NCI-H2227 treated with DMSO at 0.1 percent for 48 hours (cell line): ENCODE results near the gene SH3TC1.

Source experiments
- DNase-seq: peaks from one replicate; lab custom pipeline; 2025; lab: John Stamatoyannopoulos, UW

SH3TC1 gene

GRCh38 chr4:8244001-8244757 is 45.1 kb downstream of the SH3TC1 start:
- no peak for DNase-seq

- DNase-seq, result no peak
Observed at GRCh38 chr4:8244931-8245460, 45.9 kb downstream of the SH3TC1 start.

- no peak for DNase-seq
Observed at GRCh38 chr4:8245884-8246833, 47.1 kb downstream of the SH3TC1 start.

- no peak for DNase-seq
Observed at GRCh38 chr4:8247047-8247930, 48.2 kb downstream of the SH3TC1 start.

GRCh38 chr4:8248091-8248490 is 49.0 kb downstream of the SH3TC1 start:
- DNase-seq, result no peak

- no peak for DNase-seq
Observed at GRCh38 chr4:8250227-8250626, 51.1 kb downstream of the SH3TC1 start.

GRCh38 chr4:8250637-8251036 is 51.5 kb downstream of the SH3TC1 start:
- no peak for DNase-seq

- no peak for DNase-seq
Observed at GRCh38 chr4:8251110-8251883, 52.2 kb downstream of the SH3TC1 start.

- DNase-seq, result no peak
Observed at GRCh38 chr4:8252301-8253173, 53.4 kb downstream of the SH3TC1 start.

GRCh38 chr4:8254076-8254475 is 55.0 kb downstream of the SH3TC1 start:
- no peak for DNase-seq

GRCh38 chr4:8255698-8256441 is 56.8 kb downstream of the SH3TC1 start:
- DNase-seq, result no peak

GRCh38 chr4:8257854-8258253 is 58.8 kb downstream of the SH3TC1 start:
- DNase-seq, result no peak

- no peak for DNase-seq
Observed at GRCh38 chr4:8258552-8259212, 59.6 kb downstream of the SH3TC1 start.

- DNase-seq, result no peak
Observed at GRCh38 chr4:8259743-8260430, 60.8 kb downstream of the SH3TC1 start.

- no peak for DNase-seq
Observed at GRCh38 chr4:8260656-8261111, 61.6 kb downstream of the SH3TC1 start.

GRCh38 chr4:8261851-8262535 is 62.9 kb downstream of the SH3TC1 start:
- no peak for DNase-seq

GRCh38 chr4:8262637-8263322 is 63.7 kb downstream of the SH3TC1 start:
- DNase-seq, result no peak
